Measurements from ENCODE around the gene NCR2. TPM values are rescaled to one million over a fixed set of nuclear protein-coding genes. Genes with fewer than 3 reads are reported as not detected.

NCR2 gene, protein sequence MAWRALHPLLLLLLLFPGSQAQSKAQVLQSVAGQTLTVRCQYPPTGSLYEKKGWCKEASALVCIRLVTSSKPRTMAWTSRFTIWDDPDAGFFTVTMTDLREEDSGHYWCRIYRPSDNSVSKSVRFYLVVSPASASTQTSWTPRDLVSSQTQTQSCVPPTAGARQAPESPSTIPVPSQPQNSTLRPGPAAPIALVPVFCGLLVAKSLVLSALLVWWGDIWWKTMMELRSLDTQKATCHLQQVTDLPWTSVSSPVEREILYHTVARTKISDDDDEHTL
- not detected in 5 replicates for total RNA-seq (2022; extraction: Qiagen RNA extraction; ENCODE audit: low read depth)

DNA sequence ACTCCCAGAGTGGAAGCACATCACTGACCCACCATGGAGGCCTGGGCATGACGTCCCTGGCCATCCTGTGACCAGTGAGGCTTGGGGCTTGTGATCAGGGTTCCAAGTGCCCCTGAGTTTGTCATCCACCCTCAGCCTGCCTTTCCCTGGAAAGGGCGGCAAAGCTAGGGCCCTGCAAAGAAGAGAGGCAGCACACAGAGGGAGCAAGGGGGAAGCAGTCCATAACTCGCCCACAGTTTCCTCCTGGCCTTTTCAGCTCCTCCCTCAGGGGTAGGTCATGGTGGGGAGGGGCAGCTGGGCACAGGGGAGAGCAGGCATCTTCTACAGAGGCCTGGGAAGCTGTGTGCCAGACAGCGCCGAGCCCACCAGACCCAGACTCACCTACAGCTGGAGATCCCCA lies at the start of gene NCR2:
Gene NCR2, plus strand, starts transcription at position 313 of the 400 bp plus-strand sequence. CDS start 269 bp downstream, outside the sequence.

DNA sequence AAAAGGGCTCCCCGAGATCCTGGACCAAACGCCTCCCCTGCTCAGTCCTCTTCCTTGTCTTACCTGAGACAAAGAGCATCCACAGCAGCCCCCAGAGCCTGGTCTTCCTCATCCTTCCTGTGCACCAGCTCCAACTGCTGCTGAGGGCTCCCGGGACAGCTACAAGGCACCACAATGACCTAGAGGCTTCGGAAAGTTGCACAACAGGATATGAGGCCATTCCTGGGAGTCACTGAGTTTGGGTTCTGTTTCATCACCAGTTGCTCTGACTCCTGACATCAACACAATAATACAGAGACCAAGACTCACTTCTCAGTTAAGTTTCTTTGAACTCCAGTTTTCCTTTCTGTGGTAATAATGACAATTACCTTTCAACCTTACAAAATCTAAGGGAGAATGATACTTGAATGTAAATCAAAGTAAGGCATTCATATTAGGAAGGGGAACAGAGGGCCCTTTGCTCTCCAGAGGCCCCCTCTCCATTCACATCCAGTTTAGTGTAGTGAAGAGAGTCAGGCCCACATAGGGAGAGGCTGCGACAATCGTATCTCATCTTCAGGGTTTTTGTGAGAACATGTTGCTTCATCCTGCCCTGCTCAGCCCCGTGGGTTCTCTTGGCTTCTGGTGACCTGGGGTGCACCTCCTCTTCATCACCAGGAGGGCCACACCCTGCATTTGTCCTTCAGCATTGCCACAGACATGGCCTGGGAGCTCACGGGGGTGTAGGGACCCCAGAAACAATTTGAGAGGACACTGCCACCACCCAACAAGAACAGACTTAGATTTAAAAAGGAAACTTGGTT lies 48.7 kb upstream of the NCR2 start, which contains the start of gene TREM1:
Gene TREM1, minus strand, starts transcription at position 139 of the 803 bp plus-strand sequence. Its CDS starts 27 bp downstream, at position 112.

Other genes with a start within 250 kb of the NCR2 start
- not detected in 5 replicates for gene TREML1, start 181.3 kb upstream of the NCR2 start, total RNA-seq (2022; extraction: Qiagen RNA extraction; ENCODE audit: low read depth)
- gene TREM2, start 172.5 kb upstream of the NCR2 start, total RNA-seq (2022; extraction: Qiagen RNA extraction; ENCODE audit: low read depth), result not detected in 5 replicates
- not detected in 5 replicates for gene TREML2, start 134.5 kb upstream of the NCR2 start, total RNA-seq (2022; extraction: Qiagen RNA extraction; ENCODE audit: low read depth)
- gene TREML4, start 107.3 kb upstream of the NCR2 start, total RNA-seq (2022; extraction: Qiagen RNA extraction; ENCODE audit: low read depth), result 0.06 TPM in 1 of 5 replicates, not detected in the others
- 0.22 to 0.48 TPM (median 0.32 TPM) in 4 of 5 replicates, not detected in the other for gene TREM1, start 48.9 kb upstream of the NCR2 start, total RNA-seq (2022; extraction: Qiagen RNA extraction; ENCODE audit: low read depth)
- 17.9 to 26.6 TPM (median 24.2 TPM) in 5 replicates for gene FOXP4, start 210.8 kb downstream of the NCR2 start, total RNA-seq (2022; extraction: Qiagen RNA extraction; ENCODE audit: low read depth)

Data from A549 treated with GW870086 at 1 μM for 4 hours (cell line).